Measurements from ENCODE around the gene PARD3.

DNA sequence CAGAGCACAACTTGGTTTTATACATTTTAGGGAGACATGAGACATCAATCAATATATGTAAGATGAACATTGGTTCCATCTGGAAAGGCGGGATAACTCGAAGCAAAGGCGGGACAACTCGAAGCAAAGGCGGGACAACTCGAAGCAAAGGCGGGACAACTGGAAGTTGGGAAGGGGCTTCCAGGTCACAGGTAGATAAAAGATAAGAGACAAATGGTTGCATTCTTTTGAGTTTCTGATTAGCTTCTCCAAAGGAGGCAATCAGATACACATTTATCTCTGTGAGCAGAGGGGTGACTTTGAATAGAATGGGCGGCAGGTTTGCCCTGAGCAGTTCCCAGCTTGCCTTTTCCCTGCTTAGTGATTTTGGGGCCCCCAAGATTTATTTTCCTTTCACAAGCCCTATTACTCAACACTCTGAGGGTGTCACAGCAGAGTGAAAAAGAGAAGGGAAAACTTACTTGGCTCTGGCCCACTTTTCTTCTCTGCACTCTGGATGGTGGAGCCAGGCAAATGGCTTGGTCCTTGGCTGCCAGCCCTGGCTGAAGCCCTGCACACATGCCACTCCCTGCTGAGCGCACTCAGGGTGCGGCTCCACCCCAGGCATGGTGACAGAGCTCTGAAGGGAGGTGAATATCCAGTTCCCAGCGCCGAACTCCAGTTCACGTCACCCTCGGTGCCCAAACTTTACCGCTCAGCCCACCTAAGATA is 46.7 kb downstream of the PARD3 start:
- TF ChIP-seq, protein P1, sequence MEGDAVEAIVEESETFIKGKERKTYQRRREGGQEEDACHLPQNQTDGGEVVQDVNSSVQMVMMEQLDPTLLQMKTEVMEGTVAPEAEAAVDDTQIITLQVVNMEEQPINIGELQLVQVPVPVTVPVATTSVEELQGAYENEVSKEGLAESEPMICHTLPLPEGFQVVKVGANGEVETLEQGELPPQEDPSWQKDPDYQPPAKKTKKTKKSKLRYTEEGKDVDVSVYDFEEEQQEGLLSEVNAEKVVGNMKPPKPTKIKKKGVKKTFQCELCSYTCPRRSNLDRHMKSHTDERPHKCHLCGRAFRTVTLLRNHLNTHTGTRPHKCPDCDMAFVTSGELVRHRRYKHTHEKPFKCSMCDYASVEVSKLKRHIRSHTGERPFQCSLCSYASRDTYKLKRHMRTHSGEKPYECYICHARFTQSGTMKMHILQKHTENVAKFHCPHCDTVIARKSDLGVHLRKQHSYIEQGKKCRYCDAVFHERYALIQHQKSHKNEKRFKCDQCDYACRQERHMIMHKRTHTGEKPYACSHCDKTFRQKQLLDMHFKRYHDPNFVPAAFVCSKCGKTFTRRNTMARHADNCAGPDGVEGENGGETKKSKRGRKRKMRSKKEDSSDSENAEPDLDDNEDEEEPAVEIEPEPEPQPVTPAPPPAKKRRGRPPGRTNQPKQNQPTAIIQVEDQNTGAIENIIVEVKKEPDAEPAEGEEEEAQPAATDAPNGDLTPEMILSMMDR (IDR thresholded peaks at IDR 0.05) = no peak
- TF ChIP-seq EZH2phosphoT487 (IDR thresholded peaks at IDR 0.05) = no peak

Measured in neural progenitor cell (in vitro differentiated cells).